NCI-H1417 (cell line): ENCODE data around the gene ITIH3.
"Not testable (repeated sequence)": the region's sequence is repeated elsewhere in the genome, so short reads cannot be mapped to it uniquely, and the experiment has no call there.

Experiments used
- DNase-seq, 3 experiments: peaks; one replicate each; lab custom pipeline; 2025; lab: John Stamatoyannopoulos, UW

ITIH3 gene, protein sequence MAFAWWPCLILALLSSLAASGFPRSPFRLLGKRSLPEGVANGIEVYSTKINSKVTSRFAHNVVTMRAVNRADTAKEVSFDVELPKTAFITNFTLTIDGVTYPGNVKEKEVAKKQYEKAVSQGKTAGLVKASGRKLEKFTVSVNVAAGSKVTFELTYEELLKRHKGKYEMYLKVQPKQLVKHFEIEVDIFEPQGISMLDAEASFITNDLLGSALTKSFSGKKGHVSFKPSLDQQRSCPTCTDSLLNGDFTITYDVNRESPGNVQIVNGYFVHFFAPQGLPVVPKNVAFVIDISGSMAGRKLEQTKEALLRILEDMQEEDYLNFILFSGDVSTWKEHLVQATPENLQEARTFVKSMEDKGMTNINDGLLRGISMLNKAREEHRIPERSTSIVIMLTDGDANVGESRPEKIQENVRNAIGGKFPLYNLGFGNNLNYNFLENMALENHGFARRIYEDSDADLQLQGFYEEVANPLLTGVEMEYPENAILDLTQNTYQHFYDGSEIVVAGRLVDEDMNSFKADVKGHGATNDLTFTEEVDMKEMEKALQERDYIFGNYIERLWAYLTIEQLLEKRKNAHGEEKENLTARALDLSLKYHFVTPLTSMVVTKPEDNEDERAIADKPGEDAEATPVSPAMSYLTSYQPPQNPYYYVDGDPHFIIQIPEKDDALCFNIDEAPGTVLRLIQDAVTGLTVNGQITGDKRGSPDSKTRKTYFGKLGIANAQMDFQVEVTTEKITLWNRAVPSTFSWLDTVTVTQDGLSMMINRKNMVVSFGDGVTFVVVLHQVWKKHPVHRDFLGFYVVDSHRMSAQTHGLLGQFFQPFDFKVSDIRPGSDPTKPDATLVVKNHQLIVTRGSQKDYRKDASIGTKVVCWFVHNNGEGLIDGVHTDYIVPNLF

DNA sequence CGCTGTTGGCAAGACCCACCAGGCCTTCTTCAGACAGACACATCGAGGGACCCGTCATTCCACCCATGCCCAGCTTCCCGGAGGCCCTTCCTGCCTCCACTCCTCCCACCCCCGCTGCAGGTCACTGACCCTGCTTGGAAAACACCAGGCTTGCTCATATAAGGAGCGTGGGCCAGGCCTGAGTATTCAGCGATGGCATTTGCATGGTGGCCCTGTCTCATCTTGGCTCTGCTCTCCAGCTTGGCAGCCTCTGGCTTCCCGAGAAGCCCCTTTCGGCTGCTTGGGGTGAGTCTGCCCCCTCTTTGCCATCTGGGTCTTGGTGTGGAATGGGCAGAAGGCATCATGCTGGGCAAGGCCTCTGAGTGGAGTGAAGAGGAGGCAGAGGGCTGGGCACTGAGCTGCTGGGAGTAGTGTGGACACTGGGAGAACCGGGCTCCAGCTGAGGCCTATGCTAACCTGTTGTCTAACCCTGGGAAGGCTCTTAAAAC, at the start of gene ITIH3:
TSS of gene ITIH3 (plus strand) at position 185 of the 488 bp plus-strand sequence. CDS start at position 193, 8 bp downstream.
- no peak for DNase-seq

GRCh38 chr3:52752045-52752660, 42.4 kb upstream of the ITIH3 start:
- DNase-seq = no peak

- no peak for DNase-seq
Observed at GRCh38 chr3:52754373-52754772, 40.2 kb upstream of the ITIH3 start.

DNA sequence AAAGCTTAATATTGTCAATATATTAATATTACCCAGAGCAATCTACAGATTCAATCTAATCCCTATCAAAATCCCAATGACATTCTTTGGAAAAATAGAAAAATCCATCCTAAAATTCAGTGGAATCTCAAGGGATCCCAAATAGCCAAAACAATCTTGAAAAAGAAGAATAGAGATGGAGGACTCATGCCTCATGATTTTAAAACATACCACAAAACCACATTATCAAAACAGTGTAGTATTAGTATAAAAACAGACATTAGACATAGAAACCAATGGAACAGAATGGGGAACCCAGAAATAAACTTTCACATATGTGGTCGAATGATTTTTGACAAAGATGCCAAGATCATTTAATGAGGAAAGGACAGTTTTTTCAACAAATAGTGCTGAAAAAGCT, 38.5 kb upstream of the ITIH3 start:
- DNase-seq = no peak

DNA sequence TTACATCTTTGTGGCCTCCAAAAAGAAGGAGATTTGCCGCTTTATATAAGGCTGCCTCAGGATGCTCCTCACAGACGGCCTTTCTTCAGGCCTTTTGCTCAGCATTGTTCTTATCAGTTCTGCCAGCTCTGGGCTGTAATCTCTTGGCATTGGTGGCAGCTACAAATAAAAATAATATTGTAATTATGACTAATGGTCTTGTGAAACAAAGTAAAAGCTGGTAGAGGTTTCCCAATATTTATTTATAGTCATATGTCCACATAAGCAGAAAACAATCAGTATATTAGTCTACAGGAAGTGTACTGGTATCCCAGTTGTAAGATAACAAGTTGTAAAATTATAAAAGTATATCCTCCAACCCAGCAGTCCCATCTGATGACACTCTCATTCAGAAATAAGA, 31.1 kb upstream of the ITIH3 start:
- no peak for DNase-seq

- peak in 1 of 3 experiments; percentile 49 for DNase-seq
Observed at GRCh38 chr3:52769786-52770455, 24.7 kb upstream of the ITIH3 start.

DNA sequence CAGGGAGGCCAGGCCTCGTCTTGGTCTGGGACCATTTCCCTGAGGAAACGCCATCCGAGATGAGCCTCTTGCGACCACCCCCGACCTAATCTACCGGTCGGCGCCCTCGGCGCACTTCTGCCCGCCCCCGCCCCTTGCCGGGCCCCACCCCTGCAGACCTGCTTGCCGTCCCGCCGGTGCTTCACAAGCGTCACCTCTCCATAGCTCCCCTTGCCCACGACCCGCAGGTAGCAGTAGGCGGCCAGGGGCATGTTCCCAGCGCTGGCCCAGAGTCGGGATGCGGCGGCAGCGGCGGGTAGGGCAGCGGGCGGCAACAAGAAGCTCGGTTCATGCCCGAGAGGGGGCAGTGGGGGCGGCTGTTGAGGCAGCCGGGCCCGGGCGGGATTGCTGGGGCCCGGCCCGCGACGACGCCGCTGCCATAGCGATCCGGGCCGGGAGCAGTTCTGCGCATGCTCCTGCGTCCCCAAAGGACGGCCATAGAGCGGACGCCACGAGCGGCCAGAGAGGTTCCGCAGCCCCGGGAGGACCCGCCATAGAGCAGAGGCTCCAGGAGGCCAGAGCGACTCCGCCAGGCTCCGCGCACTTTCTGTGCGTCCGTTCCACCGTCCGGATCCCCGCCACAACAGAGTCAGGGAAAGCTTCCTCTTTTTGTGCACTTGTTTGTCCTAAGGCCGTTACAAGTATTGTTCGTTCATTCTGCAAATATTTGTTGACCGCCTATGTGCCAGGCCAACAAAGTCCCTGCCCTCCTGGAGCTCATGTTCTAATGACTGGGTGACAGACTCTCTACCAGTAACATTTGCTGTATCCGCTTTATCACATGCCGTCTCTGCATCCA, 23.9 kb upstream of the ITIH3 start, which contains the start of gene NEK4:
TSS of gene NEK4 (minus strand) at position 445 of the 838 bp plus-strand sequence. CDS start at position 251, 194 bp downstream.
- peak; percentile 85 to 90 (median 89) for DNase-seq

DNA sequence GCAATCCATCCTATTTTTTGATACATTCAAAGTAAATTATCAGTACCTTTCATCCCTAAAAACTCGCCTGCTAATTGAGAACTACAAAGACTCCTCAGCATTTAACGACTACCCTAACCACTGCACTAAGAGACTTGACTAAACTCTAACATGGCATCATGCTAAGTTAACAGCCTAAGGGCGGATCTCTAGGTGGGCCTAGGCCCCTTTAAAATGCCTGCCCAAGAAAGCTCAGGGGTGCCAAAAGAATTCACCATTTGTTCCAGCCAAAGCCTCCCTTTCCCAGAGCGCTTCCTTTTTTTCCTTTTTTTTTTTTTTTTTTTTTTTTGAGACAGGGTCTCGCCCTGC, 23.3 kb upstream of the ITIH3 start:
- DNase-seq = no peak

DNA sequence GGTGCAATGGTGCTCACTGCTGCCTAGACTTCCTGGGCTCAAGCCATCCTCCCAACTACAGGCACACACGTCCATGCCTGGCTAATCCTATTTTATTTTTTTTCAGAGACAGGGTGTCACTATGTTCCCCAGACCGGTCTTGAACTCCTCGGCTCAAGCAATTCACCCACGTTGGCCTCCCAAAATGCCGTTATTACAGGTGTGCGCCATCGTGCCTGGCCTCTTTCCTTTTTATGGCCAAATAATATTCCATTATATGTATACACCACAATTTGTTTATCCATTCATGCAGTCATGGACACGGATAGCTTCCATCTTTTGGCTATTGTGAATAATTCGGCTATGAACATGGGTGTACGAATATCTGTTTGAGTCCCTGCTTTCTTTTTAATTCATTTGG, 22.9 kb upstream of the ITIH3 start:
- DNase-seq = no peak

GRCh38 chr3:52773361-52774065, 21.1 kb upstream of the ITIH3 start:
- no peak for DNase-seq

- no peak for DNase-seq
Observed at GRCh38 chr3:52774066-52774713, 20.4 kb upstream of the ITIH3 start.

GRCh38 chr3:52774901-52775864, 19.4 kb upstream of the ITIH3 start:
- peak in 1 of 3 experiments; percentile 0 for DNase-seq

GRCh38 chr3:52775877-52776276, 18.7 kb upstream of the ITIH3 start:
- no peak for DNase-seq

GRCh38 chr3:52776486-52776885, 18.1 kb upstream of the ITIH3 start:
- not testable (repeated sequence) for DNase-seq

DNA sequence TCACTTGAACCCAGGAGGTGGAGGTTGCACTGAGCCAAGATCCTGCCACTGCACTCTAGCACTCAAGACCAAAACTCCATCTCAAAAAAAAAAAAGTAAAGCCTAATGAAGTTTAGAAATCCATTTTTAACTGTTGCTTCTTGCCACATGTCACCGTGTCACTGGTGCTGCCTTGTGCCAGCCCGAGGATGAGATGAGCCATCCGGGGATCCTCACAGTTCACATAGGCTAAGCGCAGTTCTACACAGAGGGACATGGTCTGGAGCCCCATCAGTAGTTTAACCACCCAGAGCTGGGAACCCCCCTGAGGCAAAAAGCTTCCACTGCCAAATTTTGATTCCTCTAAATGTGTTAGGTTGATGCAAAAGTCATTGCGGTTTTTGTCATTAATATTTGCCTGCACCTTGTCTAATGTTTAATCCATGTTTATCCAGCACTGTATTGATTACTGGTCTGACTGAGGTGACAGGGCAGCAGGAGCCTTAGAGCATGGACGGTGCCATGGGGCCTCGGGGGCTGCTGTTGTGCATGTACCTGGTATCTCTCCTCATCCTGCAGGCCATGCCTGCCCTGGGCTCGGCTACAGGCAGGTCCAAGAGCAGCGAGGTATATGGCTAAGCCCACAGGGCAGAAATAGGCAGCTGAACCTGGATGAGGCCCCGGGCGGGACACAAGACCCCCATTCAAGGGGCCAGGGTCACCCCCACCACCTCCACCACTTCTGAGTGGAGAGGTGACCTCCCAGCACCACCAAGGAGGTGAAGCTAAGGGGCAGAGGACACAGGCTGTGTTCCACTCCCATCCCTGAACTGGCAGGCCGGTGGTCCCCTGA, 17.3 kb upstream of the ITIH3 start, which contains the start of gene ITIH1:
TSS of gene ITIH1 (plus strand) at position 473 of the 832 bp plus-strand sequence. CDS start at position 490, 17 bp downstream.
- no peak for DNase-seq

- DNase-seq = no peak
Observed at GRCh38 chr3:52777959-52778805, 16.4 kb upstream of the ITIH3 start.
